GM12874 (cell line): ENCODE measurements around the gene SEZ6L.

ENCODE experiments used
- CTCF ChIP-seq: IDR thresholded peaks from 2 replicates; pipeline ENCODE4 v1.5.1; 2011; ENCODE audit warnings: low read depth, mild to moderate bottlenecking, control low read depth, low read length, moderate library complexity; ENCODE audit not compliant: insufficient read depth

SEZ6L gene

GRCh38 chr22:26226538-26227297 lies 57.5 kb downstream of the SEZ6L start:
- TF ChIP-seq CTCF, result no peak

GRCh38 chr22:26229910-26230309 lies 60.6 kb downstream of the SEZ6L start:
- TF ChIP-seq CTCF, result no peak

GRCh38 chr22:26234296-26234695 lies 65.0 kb downstream of the SEZ6L start:
- TF ChIP-seq CTCF, result no peak

GRCh38 chr22:26235792-26236487 lies 66.7 kb downstream of the SEZ6L start:
- no peak for TF ChIP-seq CTCF

- no peak for TF ChIP-seq CTCF
These were observed 67.7 kb downstream of the SEZ6L start for GRCh38 chr22:26236991-26237390.

- no peak for TF ChIP-seq CTCF
These were observed 69.3 kb downstream of the SEZ6L start for GRCh38 chr22:26238596-26238995.

- no peak for TF ChIP-seq CTCF
These were observed 70.3 kb downstream of the SEZ6L start for GRCh38 chr22:26239581-26239980.
